Activated CD4-positive, alpha-beta T cell treated with anti-CD3 and anti-CD28 coated beads, Interleukin-2, amount 50 U/mL, for 4 hours (primary cell): Measurements from ENCODE around the gene ZNF398.

Source experiments
- DNase-seq, 2 experiments: peaks; one replicate each; pipeline ENCODE4 v3.0.0-alpha.2; 2020

The ZNF398 gene

DNA sequence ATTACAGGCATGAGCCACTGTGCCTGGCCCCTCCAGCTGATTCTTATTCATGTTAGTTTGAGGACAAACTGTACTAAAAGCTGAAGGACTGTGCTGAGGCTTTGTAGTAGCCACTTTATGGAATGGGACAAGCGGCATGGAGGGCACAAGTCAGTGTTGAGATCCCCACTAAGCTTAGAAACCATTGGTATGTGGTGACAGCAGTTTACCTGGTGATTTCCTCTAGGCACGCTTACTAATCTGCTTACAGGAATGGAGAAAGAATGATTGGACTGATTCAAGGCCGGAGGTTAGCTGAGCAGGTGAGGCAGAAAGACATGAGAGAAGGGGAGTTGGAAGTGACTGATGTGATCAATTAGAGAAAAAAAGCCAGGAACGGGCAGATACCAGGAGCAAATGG, 3.7 kb downstream of the ZNF398 start:
- DNase-seq: no peak

DNA sequence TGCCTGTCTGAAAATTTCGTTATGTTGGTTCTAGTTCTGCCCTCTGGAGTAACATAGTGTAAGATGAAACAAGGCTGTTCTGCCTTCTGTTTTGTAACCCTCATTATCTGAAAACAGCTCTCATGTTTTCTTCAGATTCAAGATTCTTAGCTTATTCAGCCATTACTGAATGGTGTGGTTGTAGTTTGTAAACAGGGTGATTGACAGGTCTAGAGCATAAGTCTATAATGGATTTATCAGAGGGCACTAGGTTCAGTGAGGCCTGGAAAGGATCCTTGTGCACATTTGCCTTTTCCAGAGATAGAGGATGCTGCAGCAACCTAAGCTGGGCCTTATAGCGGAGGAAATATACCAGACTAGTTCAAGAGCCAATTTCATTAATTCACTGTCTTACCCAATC, 6.1 kb downstream of the ZNF398 start:
- no peak for DNase-seq

DNA sequence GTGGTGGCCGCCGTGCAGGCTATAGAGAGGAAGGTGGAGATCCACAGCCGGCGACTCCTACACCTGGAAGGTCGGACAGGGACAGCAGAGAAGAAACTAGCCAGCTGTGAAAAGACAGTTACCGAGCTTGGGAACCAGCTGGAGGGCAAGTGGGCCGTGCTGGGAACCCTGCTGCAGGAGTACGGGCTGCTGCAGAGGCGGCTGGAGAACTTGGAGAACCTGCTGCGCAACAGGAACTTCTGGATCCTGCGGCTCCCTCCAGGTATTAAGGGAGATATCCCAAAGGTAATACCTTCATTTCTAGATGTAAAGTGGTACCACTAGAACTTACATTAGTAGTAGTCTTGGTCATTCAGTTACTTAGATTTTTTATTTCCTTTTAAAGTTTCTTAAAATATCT, 6.8 kb downstream of the ZNF398 start:
- DNase-seq: no peak

GRCh38 chr7:149156898-149157297, 9.6 kb downstream of the ZNF398 start:
- no peak for DNase-seq

GRCh38 chr7:149161241-149161848, 14.1 kb downstream of the ZNF398 start:
- DNase-seq: no peak

DNA sequence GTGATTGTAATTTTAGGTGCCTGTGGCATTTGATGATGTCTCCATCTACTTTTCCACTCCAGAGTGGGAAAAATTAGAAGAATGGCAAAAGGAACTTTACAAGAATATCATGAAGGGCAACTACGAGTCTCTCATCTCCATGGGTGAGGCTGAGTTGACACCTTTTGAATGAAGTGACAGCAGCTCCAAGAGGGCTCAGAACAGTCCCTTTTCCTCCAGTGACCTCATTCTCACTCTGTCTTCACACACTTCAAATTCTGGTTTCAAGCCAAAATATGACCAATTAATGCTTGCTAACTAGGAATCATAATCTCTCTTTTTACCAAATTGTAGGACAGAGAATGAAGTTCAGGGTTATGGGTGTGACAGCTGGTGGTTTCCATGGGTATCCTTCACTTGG, 18.9 kb downstream of the ZNF398 start:
- DNase-seq: no peak

GRCh38 chr7:149166630-149167352, 19.5 kb downstream of the ZNF398 start:
- DNase-seq: no peak

GRCh38 chr7:149171892-149172533, 24.8 kb downstream of the ZNF398 start:
- DNase-seq: no peak

DNA sequence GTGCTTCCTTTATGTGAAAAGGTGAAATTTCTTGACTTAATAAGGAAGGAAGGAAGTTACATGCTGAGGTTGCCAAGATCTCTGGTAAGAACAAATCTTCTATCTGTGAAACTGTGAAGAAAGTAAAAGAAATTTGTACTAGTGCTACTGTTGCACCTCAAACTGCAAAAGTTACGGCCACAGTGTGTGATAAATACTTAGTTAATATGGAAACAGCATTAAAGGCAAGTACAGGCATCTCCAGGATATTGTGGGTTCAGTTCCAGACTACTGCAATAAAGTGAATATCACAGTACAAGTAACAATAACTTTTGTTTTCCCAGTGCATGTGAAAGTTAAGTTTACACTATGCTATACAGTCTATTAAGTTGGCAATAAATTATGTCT, 25.3 kb downstream of the ZNF398 start:
- no peak for DNase-seq

- no peak for DNase-seq
These were observed 27.9 kb downstream of the ZNF398 start for GRCh38 chr7:149175150-149175549.

DNA sequence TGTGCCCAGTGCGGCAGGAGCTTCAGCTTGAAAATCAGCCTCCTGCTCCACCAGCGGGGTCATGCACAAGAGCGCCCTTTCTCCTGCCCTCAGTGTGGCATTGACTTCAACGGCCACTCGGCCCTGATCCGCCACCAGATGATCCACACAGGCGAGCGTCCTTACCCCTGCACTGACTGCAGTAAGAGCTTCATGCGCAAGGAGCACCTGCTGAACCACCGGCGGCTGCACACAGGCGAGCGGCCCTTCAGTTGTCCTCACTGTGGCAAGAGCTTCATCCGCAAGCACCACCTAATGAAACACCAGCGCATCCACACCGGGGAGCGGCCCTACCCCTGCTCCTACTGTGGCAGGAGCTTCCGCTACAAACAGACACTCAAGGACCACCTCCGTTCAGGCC, 32.0 kb downstream of the ZNF398 start:
- no peak for DNase-seq

DNA sequence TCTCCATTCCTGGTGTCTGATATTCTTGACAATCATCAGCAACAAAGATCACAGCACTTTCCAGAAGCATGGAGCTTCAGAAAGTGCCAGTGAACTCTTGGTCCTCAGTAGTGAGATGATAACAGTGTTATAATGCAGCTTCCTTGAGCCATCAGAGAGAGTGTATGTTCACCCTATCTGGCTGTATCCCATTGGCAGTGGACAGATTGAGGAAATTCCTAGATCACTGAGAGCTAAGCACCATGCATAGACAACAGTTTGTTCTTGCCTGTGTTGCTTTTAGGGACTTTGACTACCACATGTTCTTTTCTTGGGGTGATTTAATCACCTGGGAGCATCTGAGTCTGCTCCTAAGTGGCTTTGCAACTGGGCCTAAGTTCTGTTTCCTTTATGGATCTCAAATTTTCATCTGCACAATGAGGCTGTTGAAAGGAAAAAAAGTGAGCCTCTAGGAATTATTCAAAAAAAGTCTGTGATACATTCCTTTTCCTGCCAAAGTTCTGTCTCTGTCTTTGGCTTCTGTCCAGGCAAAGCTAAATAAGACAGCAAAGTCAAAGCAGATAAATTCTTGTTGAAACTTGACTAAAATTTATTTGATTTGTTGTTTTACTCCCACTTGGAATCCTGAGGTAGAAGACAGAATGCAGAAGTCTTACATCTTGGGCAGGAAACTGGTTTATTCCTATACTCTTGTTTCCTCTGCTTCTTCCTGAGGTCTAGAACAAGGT, 33.6 kb downstream of the ZNF398 start:
- DNase-seq: no peak

DNA sequence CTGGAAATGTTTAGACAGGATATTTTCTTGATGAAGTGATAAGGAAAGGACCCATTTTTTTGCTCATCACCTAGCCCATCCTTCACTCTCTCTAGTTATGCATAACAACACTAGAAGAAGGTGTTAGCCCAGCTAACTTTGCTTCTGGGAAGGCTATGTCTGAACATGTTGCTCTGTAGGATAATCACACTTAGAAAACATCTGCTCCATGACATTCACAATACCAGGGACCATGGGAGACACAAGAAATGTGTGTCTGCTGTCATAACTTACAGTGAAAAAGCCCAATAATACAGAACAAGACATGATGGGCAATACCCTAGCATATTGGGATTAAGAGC, 34.2 kb downstream of the ZNF398 start:
- DNase-seq: no peak

DNA sequence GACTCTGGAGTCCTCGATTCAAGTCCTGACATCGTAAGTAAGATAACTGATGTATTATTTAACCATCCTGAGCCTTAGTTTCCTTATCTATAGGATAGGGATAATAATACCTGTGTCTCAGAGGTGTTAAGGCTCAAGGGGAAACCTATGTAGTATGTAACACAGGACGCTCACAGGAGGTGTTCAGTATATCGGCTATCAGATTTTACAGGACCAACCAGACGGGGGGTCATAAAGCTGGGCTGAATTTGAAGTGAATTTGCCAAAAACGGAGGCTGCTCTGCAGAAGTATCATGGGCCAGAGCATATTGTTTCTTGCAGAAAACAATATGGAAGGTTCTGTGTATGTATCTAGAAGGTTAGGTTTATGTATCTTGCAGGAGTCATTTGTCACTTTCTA, 37.0 kb downstream of the ZNF398 start:
- no peak for DNase-seq

- DNase-seq: no peak
These were observed 41.0 kb downstream of the ZNF398 start for GRCh38 chr7:149188213-149188612.

- no peak for DNase-seq
These were observed 41.5 kb downstream of the ZNF398 start for GRCh38 chr7:149188637-149189259.

DNA sequence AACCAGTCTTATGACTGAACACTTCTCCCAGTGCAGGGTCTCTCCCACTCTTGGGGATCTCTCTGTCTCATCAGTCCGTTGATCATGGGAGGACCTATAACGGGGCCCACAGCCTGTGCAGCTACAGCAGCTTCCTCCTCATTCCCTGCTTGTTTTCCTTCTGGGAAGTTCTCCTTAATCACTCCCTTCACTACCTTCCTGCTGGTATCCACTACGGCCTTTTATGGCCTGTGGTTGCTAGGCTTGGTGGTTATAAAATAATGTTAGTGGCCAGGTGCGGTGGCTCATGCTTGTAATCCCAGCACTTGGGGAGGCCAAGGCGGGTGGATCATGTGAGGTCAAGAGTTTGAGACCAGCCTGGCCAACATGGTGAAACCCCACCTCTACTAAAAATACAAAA, 44.6 kb downstream of the ZNF398 start:
- DNase-seq: no peak

DNA sequence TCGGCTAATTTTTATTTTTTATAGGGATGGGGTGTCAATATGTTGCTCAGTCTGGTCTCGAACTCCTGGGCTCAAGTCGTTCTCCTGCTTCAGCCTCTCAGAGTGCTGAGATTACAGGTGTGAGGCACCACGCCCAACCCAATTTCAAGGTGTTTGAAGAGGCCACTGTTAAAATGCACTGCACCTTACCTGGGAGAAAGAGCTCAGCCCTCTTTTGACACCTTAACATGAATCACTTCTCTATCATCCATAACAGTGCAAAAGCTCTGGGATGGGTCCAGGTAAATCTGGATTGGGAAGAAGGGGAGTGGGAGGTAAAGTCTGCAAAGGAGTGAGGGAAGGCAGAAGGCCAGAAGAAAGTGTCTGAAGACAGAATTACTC, 47.5 kb downstream of the ZNF398 start:
- no peak for DNase-seq

- DNase-seq: peak; percentile 52 to 60
These were observed 48.2 kb downstream of the ZNF398 start, which contains the start of gene ZNF282 for GRCh38 chr7:149195180-149196150. ZNF282 (plus strand) TSS chr7:149195546; CDS start chr7:149195590, 44 bp downstream.

DNA sequence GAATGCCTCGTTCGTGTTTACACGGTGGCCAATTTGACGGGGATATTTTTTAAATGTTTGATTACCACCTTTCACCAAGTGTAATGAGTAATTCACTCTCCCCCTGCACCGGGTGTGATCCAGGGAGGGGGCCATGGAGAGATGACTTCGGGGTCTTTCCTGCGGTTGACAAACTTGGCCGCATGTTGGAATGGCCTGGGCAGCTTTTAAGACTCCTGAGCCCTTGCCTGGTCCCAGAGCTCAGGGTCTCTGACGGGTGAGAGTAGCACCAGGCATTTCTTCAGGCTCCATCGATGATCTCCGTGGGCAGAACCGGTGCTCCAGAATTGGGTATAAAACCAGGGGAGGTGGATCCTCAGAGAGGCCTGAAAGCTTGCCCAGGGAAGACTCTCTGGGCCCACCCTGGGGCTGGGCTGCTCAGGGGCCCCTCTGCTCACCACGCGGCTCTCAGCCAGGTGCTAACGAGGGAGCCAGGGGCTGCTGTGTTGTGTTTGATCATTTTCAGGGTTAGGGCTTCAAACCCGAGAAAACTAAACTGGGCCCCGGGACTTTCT, 49.0 kb downstream of the ZNF398 start:
- peak in 1 of 2 experiments; percentile 7 for DNase-seq

GRCh38 chr7:149196705-149197171, 49.5 kb downstream of the ZNF398 start:
- no peak for DNase-seq

- no peak for DNase-seq
These were observed 50.4 kb downstream of the ZNF398 start for GRCh38 chr7:149197675-149198074.
